ENCODE data around the gene METTL5.
A peak's percentile ranks its signal among the peaks of the same experiment; 100 is the strongest.

GRCh38 chr2:169798718-169799592 lies 25.8 kb downstream of the METTL5 start, which contains the start of gene SSB:
- TF ChIP-seq POLR2A (IDR thresholded peaks at IDR 0.05; ENCODE audit: low read depth, low read length) (peak; percentile 87), POLR2AphosphoS5 (IDR thresholded peaks at IDR 0.05; ENCODE audit: low read depth, low read length) (peak; percentile 78)
